Endodermal cell (in vitro differentiated cells): ENCODE measurements around the gene BICDL2. TPM values are rescaled to one million over a fixed set of nuclear protein-coding genes. Genes with fewer than 3 reads are reported as not detected.
"Not testable (repeated sequence)": the region's sequence is repeated elsewhere in the genome, so short reads cannot be mapped to it uniquely, and the experiment has no call there.

Source experiments
- DNase-seq: peaks from one replicate; pipeline ENCODE4 v3.0.0-alpha.2; 2017
- H3K27ac ChIP-seq: 2 replicates; pipeline ENCODE4 v1.5.1; 2013; ENCODE audit warnings: mild to moderate bottlenecking, low read depth, low read length, moderate library complexity
- H3K27me3 ChIP-seq: 2 replicates; pipeline ENCODE4 v1.6.1; 2013; ENCODE audit warnings: mild to moderate bottlenecking, low read length, moderate library complexity; ENCODE audit not compliant: insufficient read depth, control insufficient read depth, poor library complexity, severe bottlenecking
- H3K36me3 ChIP-seq: 2 replicates; pipeline ENCODE4 v1.7.0; 2013; ENCODE audit warnings: mild to moderate bottlenecking, low read length, moderate library complexity; ENCODE audit not compliant: control insufficient read depth, insufficient read depth
- H3K4me1 ChIP-seq: one replicate; pipeline ENCODE4 v1.7.0; 2013; ENCODE audit warnings: low read length; ENCODE audit not compliant: control insufficient read depth, insufficient read depth
- H3K4me3 ChIP-seq: 2 replicates; pipeline ENCODE4 v1.5.1; 2013; ENCODE audit warnings: mild to moderate bottlenecking, low read length, moderate library complexity
- H3K9ac ChIP-seq: 2 replicates; pipeline ENCODE4 v1.6.1; 2013; ENCODE audit warnings: mild to moderate bottlenecking, low read length, moderate library complexity; ENCODE audit not compliant: poor library complexity, severe bottlenecking; ENCODE audit errors: extremely low read depth
- H3K9me3 ChIP-seq: 2 replicates; pipeline ENCODE4 v1.6.1; 2013; ENCODE audit warnings: mild to moderate bottlenecking, low read length, moderate library complexity; ENCODE audit not compliant: control insufficient read depth
- H3K27ac Mint-ChIP-seq: 2 replicates; pipeline ENCODE4 v1.8.0; 2020; ENCODE audit warnings: mixed read lengths
- H3K27me3 Mint-ChIP-seq: 2 replicates; pipeline ENCODE4 v1.8.0; 2021; ENCODE audit warnings: mild to moderate bottlenecking, mixed read lengths; ENCODE audit not compliant: insufficient read depth
- H3K36me3 Mint-ChIP-seq: 2 replicates; pipeline ENCODE4 v1.8.0; 2020; ENCODE audit warnings: low read depth, mixed read lengths
- H3K4me1 Mint-ChIP-seq: 2 replicates; pipeline ENCODE4 v1.8.0; 2020; ENCODE audit warnings: mixed read lengths
- H3K4me3 Mint-ChIP-seq: 2 replicates; pipeline ENCODE4 v1.8.0; 2020; ENCODE audit warnings: mild to moderate bottlenecking, moderate library complexity, mixed read lengths
- H3K9me3 Mint-ChIP-seq: 2 replicates; pipeline ENCODE4 v1.8.0; 2020; ENCODE audit warnings: mild to moderate bottlenecking, mixed read lengths
- WGBS, 2 experiments: methylation state at CpG; one replicate each; pipeline versions ENCODE4 v1.1.5 to v1.1.7; 2013; ENCODE audit warnings: missing lambda C conversion rate in 2 of 2, mixed read lengths in 1 of 2; ENCODE audit not compliant: insufficient coverage in 1 of 2, insufficient read length in 1 of 2; 5-methylcytosine and 5-hydroxymethylcytosine counted together
- total RNA-seq, 2 donors: library from RNA; stranded (reverse); fragmentation: NEBNext Ultra II Directional in 1 of 2; extraction: Animal tissue kit (Norgen Biotek cat#: 25700) in 1 of 2; gene quantifications; 2 replicates in 1 of 2; 3 replicates in 1 of 2; pipeline ENCODE4 v1.2.1, GENCODE V29; 2021
- TF ChIP-seq, protein P1 (sequence below): fragments of 200-600 bp; sonication (generic); conservative IDR thresholded peaks from 2 replicates; pipeline ENCODE4 v1.5.0; 2021; ENCODE audit warnings: antibody characterized with exemption, mild to moderate bottlenecking

BICDL2 gene
- total RNA-seq, 2 donors from 2014 or later, result 4.7 to 8.2 TPM

GRCh38 chr16:3071655-3072054, 34.9 kb upstream of the BICDL2 start:
- H3K4me3 ChIP-seq, result no peak overlapping the region
- WGBS, 2 experiments, result 88 to 95% methylated on average over 7 of the region's 7 CpGs
- TF ChIP-seq, protein P1, sequence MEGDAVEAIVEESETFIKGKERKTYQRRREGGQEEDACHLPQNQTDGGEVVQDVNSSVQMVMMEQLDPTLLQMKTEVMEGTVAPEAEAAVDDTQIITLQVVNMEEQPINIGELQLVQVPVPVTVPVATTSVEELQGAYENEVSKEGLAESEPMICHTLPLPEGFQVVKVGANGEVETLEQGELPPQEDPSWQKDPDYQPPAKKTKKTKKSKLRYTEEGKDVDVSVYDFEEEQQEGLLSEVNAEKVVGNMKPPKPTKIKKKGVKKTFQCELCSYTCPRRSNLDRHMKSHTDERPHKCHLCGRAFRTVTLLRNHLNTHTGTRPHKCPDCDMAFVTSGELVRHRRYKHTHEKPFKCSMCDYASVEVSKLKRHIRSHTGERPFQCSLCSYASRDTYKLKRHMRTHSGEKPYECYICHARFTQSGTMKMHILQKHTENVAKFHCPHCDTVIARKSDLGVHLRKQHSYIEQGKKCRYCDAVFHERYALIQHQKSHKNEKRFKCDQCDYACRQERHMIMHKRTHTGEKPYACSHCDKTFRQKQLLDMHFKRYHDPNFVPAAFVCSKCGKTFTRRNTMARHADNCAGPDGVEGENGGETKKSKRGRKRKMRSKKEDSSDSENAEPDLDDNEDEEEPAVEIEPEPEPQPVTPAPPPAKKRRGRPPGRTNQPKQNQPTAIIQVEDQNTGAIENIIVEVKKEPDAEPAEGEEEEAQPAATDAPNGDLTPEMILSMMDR, result no peak
- no peak overlapping the region for H3K27ac ChIP-seq
- H3K9me3 ChIP-seq, result no peaks in the 10 kb centered on the region
- no peak overlapping the region for H3K9ac ChIP-seq
- Mint-ChIP-seq H3K4me1 (peaks cover 9% of the 10 kb centered on the region), H3K4me3 (no peak overlapping the region), H3K27me3 (no peaks in the 10 kb centered on the region), H3K36me3 (no peaks in the 10 kb centered on the region), H3K9me3 (no peaks in the 10 kb centered on the region), H3K27ac (no peak overlapping the region)
- H3K36me3 ChIP-seq, result no peaks in the 10 kb centered on the region
- no peaks in the 10 kb centered on the region for H3K4me1 ChIP-seq
- no peaks in the 10 kb centered on the region for H3K27me3 ChIP-seq
- no peak for DNase-seq

DNA sequence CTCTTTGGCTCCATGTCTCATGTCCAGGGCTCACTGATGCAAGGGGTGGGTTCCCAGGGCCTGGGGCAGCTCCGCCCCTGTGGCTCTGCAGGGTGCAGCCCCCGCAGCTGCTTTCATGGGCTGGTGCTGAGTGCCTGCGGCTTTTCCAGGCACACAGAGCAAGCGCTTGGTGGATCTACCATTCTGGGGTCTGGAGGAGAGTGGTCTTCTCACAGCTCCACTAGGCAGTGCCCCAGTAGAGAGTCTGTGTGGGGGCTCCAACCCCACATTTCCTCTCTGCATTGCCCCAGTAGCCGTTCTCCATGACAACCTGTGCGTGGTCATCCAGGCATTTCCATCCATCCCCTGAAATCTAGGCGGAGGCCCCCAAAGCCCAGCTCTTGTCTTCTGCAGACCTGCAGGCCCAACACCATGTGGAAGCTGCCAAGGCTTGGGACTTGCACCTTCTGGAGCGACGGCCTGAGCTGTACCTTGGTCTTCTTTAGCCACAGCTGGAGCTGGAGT, 33.9 kb upstream of the BICDL2 start:
- DNase-seq, result no peak
- no peaks in the 10 kb centered on the region for H3K36me3 Mint-ChIP-seq
- H3K9me3 Mint-ChIP-seq, result no peaks in the 10 kb centered on the region
- Histone ChIP-seq H3K27ac (no peak overlapping the region), H3K4me3 (no peak overlapping the region), H3K9me3 (no peaks in the 10 kb centered on the region), H3K4me1 (no peaks in the 10 kb centered on the region), H3K9ac (no peak overlapping the region), H3K36me3 (no peaks in the 10 kb centered on the region), H3K27me3 (no peaks in the 10 kb centered on the region)
- WGBS, 2 experiments, result 93 to 94% methylated on average over 3 to 9 of the region's 9 CpGs
- H3K4me1 Mint-ChIP-seq, result peaks cover 9% of the 10 kb centered on the region
- H3K27ac Mint-ChIP-seq, result no peak overlapping the region
- no peak overlapping the region for H3K4me3 Mint-ChIP-seq
- H3K27me3 Mint-ChIP-seq, result no peaks in the 10 kb centered on the region
- TF ChIP-seq, protein P1, result no peak

DNA sequence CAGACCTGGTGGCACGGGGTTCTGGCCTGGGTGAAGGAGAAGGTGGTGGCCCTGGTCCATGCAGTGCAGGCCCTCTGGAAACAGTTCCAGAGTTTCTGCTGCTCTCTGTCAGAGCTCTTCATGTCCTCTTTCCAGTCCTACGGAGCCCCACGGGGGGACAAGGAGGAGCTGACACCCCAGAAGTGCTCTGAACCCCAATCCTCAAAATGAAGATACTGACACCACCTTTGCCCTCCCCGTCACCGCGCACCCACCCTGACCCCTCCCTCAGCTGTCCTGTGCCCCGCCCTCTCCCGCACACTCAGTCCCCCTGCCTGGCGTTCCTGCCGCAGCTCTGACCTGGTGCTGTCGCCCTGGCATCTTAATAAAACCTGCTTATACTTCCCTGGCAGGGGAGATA, 32.4 kb upstream of the BICDL2 start:
- not testable (repeated sequence) for H3K4me3 Mint-ChIP-seq, H3K9ac ChIP-seq, H3K36me3 Mint-ChIP-seq, DNase-seq, H3K9me3 ChIP-seq, H3K27ac ChIP-seq, H3K4me1 Mint-ChIP-seq, H3K4me3 ChIP-seq, H3K36me3 ChIP-seq, H3K4me1 ChIP-seq, H3K9me3 Mint-ChIP-seq, H3K27ac Mint-ChIP-seq, H3K27me3 Mint-ChIP-seq, H3K27me3 ChIP-seq
- 94% methylated on average over 2 to 10 of the region's 11 CpGs for WGBS, 2 experiments

- Mint-ChIP-seq H3K4me3 (no peak overlapping the region), H3K27me3 (no peaks in the 10 kb centered on the region), H3K4me1 (peaks cover 7% of the 10 kb centered on the region), H3K9me3 (no peaks in the 10 kb centered on the region), H3K36me3 (no peaks in the 10 kb centered on the region), H3K27ac (no peak overlapping the region)
- Histone ChIP-seq H3K9me3 (no peaks in the 10 kb centered on the region), H3K36me3 (no peaks in the 10 kb centered on the region), H3K4me1 (no peaks in the 10 kb centered on the region), H3K4me3 (no peak overlapping the region), H3K27me3 (no peaks in the 10 kb centered on the region), H3K27ac (no peak overlapping the region), H3K9ac (no peak overlapping the region)
- no peak for DNase-seq
- 92 to 95% methylated on average over 4 of the region's 4 CpGs for WGBS, 2 experiments
- TF ChIP-seq, protein P1, result no peak
These were observed 31.7 kb upstream of the BICDL2 start for GRCh38 chr16:3068487-3068886.
